ENCODE measurements around the gene CAST.
"Not testable (repeated sequence)": the region's sequence is repeated elsewhere in the genome, so short reads cannot be mapped to it uniquely, and the experiment has no call there.

CAST gene

GRCh38 chr5:96714951-96715451 lies 52.8 kb downstream of the CAST start:
- DNase-seq, result peak; percentile 62

GRCh38 chr5:96716007-96716406 lies 53.8 kb downstream of the CAST start:
- DNase-seq, result no peak

- no peak for DNase-seq
Observed at GRCh38 chr5:96716716-96717115, 54.5 kb downstream of the CAST start.

- no peak for DNase-seq
Observed at GRCh38 chr5:96717874-96718273, 55.7 kb downstream of the CAST start.

GRCh38 chr5:96718635-96719077 lies 56.5 kb downstream of the CAST start:
- DNase-seq, result no peak

GRCh38 chr5:96720408-96720807 lies 58.2 kb downstream of the CAST start:
- no peak for DNase-seq

GRCh38 chr5:96721351-96721977 lies 59.3 kb downstream of the CAST start:
- no peak for DNase-seq

- no peak for DNase-seq
Observed at GRCh38 chr5:96725257-96725656, 63.1 kb downstream of the CAST start.

GRCh38 chr5:96726802-96727201 lies 64.6 kb downstream of the CAST start:
- DNase-seq, result no peak

GRCh38 chr5:96729156-96729555 lies 67.0 kb downstream of the CAST start:
- no peak for DNase-seq

GRCh38 chr5:96730586-96730985 lies 68.4 kb downstream of the CAST start:
- DNase-seq, result no peak

- no peak for DNase-seq
Observed at GRCh38 chr5:96733771-96734500, 71.8 kb downstream of the CAST start.

- no peak for DNase-seq
Observed at GRCh38 chr5:96734871-96735325, 72.7 kb downstream of the CAST start.

GRCh38 chr5:96736937-96737336 lies 74.8 kb downstream of the CAST start:
- no peak for DNase-seq

GRCh38 chr5:96741106-96741505 lies 78.9 kb downstream of the CAST start:
- DNase-seq, result no peak

- DNase-seq, result no peak
Observed at GRCh38 chr5:96741891-96742309, 79.7 kb downstream of the CAST start.

GRCh38 chr5:96742538-96742937 lies 80.4 kb downstream of the CAST start:
- DNase-seq, result no peak

- DNase-seq, result peak; percentile 69
Observed at GRCh38 chr5:96743065-96743768, 81.0 kb downstream of the CAST start.

GRCh38 chr5:96743805-96744204 lies 81.6 kb downstream of the CAST start:
- no peak for DNase-seq

- DNase-seq, result not testable (repeated sequence)
Observed at GRCh38 chr5:96744218-96744617, 82.0 kb downstream of the CAST start.

GRCh38 chr5:96745025-96745424 lies 82.8 kb downstream of the CAST start:
- no peak for DNase-seq

- no peak for DNase-seq
Observed at GRCh38 chr5:96745844-96746531, 83.8 kb downstream of the CAST start.

GRCh38 chr5:96747720-96748119 lies 85.5 kb downstream of the CAST start:
- no peak for DNase-seq
